GM18873 (cell line): ENCODE data around the gene PREX1.
"Not testable (repeated sequence)": the region's sequence is repeated elsewhere in the genome, so short reads cannot be mapped to it uniquely, and the experiment has no call there.

Source experiments
- ATAC-seq: cut with Tn5 transposase; IDR thresholded peaks from one replicate; pipeline ENCODE4 v1.9.1; 2021; ENCODE audit warnings: mild to moderate bottlenecking, moderate library complexity, moderate number of reproducible peaks; ENCODE audit not compliant: unreplicated experiment, low FRiP score

PREX1 gene, protein sequence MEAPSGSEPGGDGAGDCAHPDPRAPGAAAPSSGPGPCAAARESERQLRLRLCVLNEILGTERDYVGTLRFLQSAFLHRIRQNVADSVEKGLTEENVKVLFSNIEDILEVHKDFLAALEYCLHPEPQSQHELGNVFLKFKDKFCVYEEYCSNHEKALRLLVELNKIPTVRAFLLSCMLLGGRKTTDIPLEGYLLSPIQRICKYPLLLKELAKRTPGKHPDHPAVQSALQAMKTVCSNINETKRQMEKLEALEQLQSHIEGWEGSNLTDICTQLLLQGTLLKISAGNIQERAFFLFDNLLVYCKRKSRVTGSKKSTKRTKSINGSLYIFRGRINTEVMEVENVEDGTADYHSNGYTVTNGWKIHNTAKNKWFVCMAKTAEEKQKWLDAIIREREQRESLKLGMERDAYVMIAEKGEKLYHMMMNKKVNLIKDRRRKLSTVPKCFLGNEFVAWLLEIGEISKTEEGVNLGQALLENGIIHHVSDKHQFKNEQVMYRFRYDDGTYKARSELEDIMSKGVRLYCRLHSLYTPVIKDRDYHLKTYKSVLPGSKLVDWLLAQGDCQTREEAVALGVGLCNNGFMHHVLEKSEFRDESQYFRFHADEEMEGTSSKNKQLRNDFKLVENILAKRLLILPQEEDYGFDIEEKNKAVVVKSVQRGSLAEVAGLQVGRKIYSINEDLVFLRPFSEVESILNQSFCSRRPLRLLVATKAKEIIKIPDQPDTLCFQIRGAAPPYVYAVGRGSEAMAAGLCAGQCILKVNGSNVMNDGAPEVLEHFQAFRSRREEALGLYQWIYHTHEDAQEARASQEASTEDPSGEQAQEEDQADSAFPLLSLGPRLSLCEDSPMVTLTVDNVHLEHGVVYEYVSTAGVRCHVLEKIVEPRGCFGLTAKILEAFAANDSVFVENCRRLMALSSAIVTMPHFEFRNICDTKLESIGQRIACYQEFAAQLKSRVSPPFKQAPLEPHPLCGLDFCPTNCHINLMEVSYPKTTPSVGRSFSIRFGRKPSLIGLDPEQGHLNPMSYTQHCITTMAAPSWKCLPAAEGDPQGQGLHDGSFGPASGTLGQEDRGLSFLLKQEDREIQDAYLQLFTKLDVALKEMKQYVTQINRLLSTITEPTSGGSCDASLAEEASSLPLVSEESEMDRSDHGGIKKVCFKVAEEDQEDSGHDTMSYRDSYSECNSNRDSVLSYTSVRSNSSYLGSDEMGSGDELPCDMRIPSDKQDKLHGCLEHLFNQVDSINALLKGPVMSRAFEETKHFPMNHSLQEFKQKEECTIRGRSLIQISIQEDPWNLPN (N-terminal part only)

DNA sequence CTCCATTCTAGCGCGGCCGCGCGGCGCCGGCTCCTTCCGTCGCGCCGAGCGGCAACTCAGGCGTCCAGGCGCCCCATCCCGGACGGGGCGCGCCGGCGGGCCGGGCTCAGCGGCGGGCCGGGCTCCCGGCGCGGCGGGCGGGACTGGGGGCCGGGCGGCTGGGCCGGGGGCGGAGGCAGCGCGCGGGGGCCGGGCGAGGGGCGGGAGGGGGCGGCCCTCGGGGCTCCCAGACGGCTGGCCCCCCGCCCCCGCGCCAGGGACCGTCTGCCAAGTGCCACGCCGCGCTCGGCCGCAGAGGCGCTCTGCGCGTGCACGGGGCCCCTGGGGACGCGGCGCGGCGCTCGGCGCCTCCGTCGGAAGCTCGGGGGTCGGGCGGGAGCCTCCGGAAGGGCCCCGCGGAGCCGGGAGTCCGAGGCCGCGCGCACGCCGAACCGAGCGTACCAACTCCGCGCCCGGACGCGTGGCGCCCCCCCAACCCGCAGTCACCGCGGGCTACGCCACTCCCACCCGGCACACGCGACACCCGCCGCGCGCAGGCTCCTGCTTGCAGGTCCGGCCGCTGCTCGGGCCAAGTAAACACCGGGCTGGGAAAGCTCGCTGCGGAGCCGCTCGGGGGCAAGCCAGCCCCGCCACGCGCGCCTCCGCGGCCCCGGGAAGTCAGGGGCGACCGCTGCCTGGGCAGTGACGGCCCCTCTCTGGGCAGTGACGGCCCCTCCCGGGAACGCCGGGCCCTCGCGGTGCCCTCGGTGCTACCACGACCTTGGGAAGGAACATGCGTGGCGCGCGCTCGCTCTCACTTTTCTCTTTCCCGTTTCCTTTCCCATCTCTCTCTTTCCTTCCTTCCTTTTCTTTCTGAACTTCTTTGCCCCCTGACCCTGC, at the start of gene PREX1:
Gene PREX1 (minus strand): TSS at position 145 of the 879 bp plus-strand sequence. CDS start 139 bp downstream, at position 6.
- no peak for ATAC-seq

DNA sequence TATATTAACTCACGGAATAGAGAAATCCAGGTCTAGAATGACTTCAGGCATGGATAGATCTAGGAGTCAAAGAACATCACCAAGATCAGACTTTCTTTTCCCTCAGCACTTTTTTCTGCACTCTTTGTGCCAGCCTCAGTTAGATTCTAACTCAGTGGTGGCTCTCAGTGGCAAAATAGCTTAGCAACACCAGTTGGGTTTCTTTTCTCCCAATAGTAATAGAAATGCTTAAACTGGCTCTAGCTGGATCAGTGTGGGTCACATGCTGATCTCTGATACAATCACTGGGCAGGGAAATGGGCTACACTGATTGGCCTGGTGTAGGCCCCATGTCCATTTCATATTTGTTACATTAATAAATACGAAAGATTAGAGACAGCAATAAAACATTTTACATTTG, 49.5 kb upstream of the PREX1 start:
- ATAC-seq = no peak

DNA sequence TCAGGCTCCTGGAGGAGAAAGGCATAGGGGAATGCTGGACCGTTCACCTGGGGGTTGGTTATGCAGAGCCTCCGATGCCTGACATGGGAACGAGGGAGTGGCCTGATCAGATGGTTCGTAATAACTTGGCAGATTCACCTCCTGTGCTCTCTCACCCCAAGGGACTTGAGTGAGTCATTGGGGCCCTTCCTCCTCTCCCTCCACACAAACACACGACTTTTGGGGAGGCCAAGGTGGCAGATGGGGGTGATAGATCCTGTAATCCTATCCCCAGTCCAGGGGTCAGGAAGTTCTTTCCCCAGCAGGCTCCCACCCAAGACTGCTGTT, 48.1 kb upstream of the PREX1 start:
- no peak for ATAC-seq

- no peak for ATAC-seq
These were observed 47.6 kb upstream of the PREX1 start for GRCh38 chr20:48875233-48875913.

DNA sequence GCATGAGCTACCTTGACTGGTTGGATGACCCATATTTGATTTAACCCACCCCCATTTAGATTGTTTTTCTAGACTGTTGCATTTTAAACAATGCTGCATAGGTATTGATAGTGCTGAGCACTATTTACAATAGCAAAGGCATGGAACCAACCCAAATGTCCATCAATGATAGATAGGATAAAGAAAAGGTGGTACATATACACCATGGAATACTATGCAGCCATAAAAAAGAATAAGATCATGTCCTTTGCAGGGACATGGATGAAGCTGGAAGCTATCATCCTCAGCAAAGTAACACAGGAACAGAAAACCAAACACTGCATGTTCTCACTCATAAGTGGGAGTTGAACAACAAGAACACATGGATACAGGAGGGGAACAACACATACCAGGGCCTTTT, 41.6 kb upstream of the PREX1 start:
- not testable (repeated sequence) for ATAC-seq

DNA sequence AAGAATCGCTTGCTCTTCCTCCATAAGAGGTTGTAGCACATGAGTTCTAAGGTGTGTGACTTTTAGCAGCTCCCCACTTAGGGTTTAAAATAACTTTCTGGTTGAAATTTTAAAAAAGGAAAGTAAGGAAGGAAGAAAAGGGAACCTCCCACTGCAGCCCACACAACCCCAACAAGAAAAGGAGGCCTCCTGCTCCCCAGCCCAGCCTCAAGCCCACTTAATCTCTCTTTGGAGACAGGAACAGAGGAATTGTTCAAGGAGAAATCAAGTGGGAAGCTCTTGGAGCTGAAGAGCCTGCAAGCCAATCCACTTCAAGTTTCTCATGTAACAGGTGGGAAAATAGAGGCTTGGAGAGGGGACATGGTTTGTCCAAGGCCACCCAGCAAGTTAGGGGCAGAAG, 39.1 kb upstream of the PREX1 start:
- ATAC-seq = no peak

DNA sequence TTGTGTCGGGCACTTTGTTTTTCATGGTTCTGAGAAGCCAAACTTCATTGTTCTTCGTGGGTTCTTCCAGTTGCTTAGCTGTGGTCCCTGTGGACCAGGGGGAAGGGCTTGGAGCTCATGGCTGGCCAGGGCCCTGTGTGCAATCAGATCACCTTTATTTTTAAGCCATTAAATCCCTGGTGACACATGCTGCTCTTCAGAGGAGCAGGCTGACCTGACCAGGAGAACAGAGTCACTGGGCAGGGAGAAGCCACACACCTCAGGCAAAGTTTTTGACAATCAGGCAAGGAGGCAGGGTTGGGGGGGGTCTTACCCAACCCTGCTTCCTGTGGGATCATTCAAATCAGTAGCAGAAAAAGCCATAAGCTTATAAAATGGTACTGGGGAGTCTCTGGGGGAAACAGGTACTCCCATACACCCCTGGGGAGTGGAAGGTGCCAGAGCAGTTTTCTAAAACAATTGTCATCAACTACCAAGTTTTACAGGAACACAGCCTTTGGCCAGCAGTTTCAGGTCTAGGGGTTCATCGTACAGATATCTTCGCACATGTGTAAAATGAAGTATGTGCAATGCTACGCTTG, 37.0 kb upstream of the PREX1 start:
- ATAC-seq = no peak

- no peak for ATAC-seq
These were observed 36.5 kb upstream of the PREX1 start for GRCh38 chr20:48864254-48864653.

GRCh38 chr20:48862279-48862678, 34.5 kb upstream of the PREX1 start:
- ATAC-seq = no peak

DNA sequence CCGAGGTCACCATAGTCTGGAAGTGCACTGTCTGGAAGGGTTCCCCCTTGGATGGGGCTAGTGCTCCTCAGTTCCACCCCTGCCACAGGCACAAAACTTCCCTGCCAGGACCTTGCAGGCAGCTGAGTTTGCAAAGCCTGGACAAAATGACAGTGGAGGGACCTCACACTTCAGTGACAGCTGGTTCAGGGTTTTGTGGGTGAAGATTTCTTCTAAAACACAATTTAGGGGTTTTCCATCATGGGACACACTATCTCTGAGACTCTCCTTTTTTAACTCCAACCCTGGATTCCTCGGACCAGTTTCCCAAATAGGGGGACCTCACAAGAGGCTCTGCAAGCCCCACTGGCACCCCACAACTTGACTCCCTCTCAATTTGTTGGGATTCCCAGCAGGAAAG, 33.6 kb upstream of the PREX1 start:
- ATAC-seq = no peak

DNA sequence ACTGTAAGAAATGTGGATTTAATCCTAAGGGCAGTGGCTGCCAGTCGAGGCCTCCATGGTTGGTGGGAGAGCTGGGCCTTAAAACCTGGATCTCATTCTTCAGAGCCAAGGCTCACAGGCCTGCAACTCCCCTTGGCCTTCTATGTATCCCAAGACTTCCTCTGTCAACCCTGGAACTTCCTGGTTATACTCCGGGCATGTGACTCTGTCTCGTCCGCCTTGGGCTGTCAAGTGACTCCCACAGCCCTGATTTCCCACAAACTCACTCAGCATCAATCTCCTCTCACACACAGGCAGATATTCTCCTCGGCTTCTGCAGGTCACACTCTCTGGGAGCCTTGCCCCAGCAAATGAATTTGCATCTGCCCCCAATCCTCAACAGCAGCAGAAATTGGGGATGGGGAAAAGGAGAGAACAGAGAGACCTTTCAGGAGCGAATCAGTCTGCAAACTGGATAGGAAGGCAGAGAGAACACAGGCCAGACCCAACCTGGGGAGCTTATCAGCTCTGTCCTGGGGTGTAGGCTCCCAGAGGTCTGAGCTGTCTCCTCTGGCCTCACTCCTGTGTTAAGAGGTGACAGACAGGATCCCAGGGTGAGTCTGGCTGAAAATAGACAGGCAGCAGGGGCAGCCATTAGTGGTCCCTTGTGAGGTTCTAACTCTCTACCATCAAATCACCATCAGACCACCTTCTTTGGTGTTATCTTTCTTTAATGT, 30.4 kb upstream of the PREX1 start:
- ATAC-seq = no peak

DNA sequence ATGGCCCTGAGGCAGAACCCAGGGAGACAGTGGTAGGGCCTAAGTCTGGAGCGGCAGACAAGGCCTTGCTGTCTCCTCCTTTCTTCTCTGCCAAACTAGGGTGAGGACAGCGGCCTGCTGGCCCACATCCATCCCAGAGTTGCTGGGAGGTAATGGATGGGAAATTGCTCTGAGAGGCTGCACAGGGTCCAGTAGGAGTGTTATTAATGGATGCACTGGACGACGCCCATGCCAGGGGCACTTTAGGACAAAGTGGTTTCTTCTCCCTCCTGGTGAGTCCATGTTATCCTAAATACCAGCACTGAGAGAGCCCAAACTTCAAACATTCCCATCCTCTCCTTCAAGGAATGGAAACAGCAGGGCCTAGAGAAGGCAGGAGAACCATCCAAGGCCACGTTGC, 28.3 kb upstream of the PREX1 start:
- no peak for ATAC-seq

- ATAC-seq = no peak
These were observed 27.2 kb upstream of the PREX1 start for GRCh38 chr20:48855046-48855445.

- ATAC-seq = no peak
These were observed 24.8 kb upstream of the PREX1 start for GRCh38 chr20:48852609-48853008.

GRCh38 chr20:48851579-48851978, 23.8 kb upstream of the PREX1 start:
- ATAC-seq = no peak

GRCh38 chr20:48850977-48851299, 23.1 kb upstream of the PREX1 start:
- no peak for ATAC-seq

DNA sequence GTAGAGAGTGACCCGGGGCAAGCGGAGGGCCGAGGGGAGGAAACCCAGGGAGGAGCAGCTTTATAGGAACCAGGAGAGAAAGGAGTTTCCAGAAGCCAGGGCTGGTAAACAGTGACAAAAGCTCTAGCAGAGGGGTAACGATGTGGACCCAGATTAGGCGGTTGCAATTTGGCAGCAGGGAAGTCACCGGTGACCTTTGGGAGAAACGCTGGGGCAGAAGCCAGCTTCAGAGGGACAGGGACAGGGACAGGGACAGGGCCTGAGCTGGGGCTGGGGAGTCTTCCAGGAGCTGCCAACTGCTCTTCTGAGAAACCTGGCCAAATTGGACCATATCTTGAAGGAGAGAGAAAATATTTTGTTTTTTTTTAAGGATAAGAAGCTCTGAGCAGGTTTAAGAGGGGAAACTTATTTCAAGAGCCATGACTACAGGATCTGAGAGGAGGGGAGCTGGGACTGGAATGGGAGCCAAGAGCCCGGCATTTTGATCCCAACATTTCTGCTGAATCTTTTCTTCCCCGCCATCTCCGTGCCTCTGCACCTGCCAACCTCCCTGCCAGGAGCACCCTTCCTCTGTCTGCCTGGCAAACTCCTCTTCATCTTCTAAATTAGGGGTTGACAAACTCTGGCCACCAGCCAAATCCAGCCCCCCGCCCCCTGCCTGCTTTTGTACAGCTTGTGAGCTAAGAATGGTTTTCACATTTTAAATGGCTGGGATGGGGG, 22.6 kb upstream of the PREX1 start:
- no peak for ATAC-seq

- ATAC-seq = no peak
These were observed 22.0 kb upstream of the PREX1 start for GRCh38 chr20:48849779-48850178.
